ENCODE measurements around the gene PARD3B.

GRCh38 chr2:204770735-204771134, 225.5 kb downstream of the PARD3B start:
- no peak for TF ChIP-seq CTCF (IDR thresholded peaks at IDR 0.05)
- no peak for TF ChIP-seq EP300 (IDR thresholded peaks at IDR 0.05)
- TF ChIP-seq POLR2A (IDR thresholded peaks at IDR 0.05) = no peak

Measured in sigmoid colon (tissue), 4 donors.